Nephron (organoid): ENCODE measurements around the gene SNX18.

Source experiments
- H3K27ac Mint-ChIP-seq, 3 experiments: 2 replicates each; pipeline ENCODE4 v1.8.0; 2020; ENCODE audit warnings: mixed read lengths in 3 of 3, mild to moderate bottlenecking in 2 of 3, moderate library complexity in 1 of 3
- H3K27me3 Mint-ChIP-seq: 2 replicates; pipeline ENCODE4 v1.8.0; 2021; ENCODE audit warnings: low read depth, mild to moderate bottlenecking, moderate library complexity, mixed read lengths
- H3K36me3 Mint-ChIP-seq: 2 replicates; pipeline ENCODE4 v1.8.0; 2020; ENCODE audit warnings: low read depth, mixed read lengths
- H3K4me1 Mint-ChIP-seq: 2 replicates; pipeline ENCODE4 v1.8.0; 2020; ENCODE audit warnings: mixed read lengths
- H3K4me3 Mint-ChIP-seq, 3 experiments: 2 replicates each; pipeline ENCODE4 v1.8.0; 2020; ENCODE audit warnings: mild to moderate bottlenecking in 3 of 3, mixed read lengths in 3 of 3, moderate library complexity in 2 of 3
- H3K9me3 Mint-ChIP-seq: 2 replicates; pipeline ENCODE4 v1.8.0; 2020; ENCODE audit warnings: mixed read lengths
- CTCF ChIP-seq, 3 experiments: fragments of 200-600 bp; sonication (generic); IDR thresholded peaks; one replicate each; pipeline ENCODE4 v1.5.0; 2021; ENCODE audit warnings: antibody characterized with exemption in 3 of 3; ENCODE audit not compliant: unreplicated experiment in 3 of 3

SNX18 gene

GRCh38 chr5:54547711-54548250, 30.2 kb downstream of the SNX18 start:
- Mint-ChIP-seq H3K4me3 (no peak overlapping the region), H3K27me3 (no peaks in the 10 kb centered on the region), H3K4me1 (no peaks in the 10 kb centered on the region), H3K27ac (no peak overlapping the region), H3K36me3 (peaks cover 44% of the 10 kb centered on the region), H3K9me3 (no peaks in the 10 kb centered on the region)
- TF ChIP-seq CTCF (IDR thresholded peaks at IDR 0.05; ENCODE audit: unreplicated experiment in 3 of 3) = no peak

- Mint-ChIP-seq H3K27ac (no peak overlapping the region), H3K27me3 (no peaks in the 10 kb centered on the region), H3K36me3 (peaks cover 40% of the 10 kb centered on the region), H3K4me3 (no peak overlapping the region), H3K9me3 (no peaks in the 10 kb centered on the region), H3K4me1 (no peaks in the 10 kb centered on the region)
- no peak for TF ChIP-seq CTCF (IDR thresholded peaks at IDR 0.05; ENCODE audit: unreplicated experiment in 3 of 3)
Observed at GRCh38 chr5:54548565-54548964, 31.0 kb downstream of the SNX18 start.

GRCh38 chr5:54551292-54551691, 33.7 kb downstream of the SNX18 start:
- no peak for TF ChIP-seq CTCF (IDR thresholded peaks at IDR 0.05; ENCODE audit: unreplicated experiment in 3 of 3)

GRCh38 chr5:54551926-54552325, 34.4 kb downstream of the SNX18 start:
- H3K9me3 Mint-ChIP-seq = no peaks in the 10 kb centered on the region
- no peak overlapping the region for H3K4me3 Mint-ChIP-seq
- H3K27ac Mint-ChIP-seq = no peak overlapping the region
- no peak for TF ChIP-seq CTCF (IDR thresholded peaks at IDR 0.05; ENCODE audit: unreplicated experiment in 3 of 3)
- peaks cover 5% of the 10 kb centered on the region for H3K4me1 Mint-ChIP-seq
- H3K36me3 Mint-ChIP-seq = peaks cover 18% of the 10 kb centered on the region
- H3K27me3 Mint-ChIP-seq = no peaks in the 10 kb centered on the region

More at GRCh38 chr5:54551292-54551691, 33.7 kb downstream of the SNX18 start:
- Mint-ChIP-seq H3K4me3 (no peak overlapping the region), H3K27me3 (no peaks in the 10 kb centered on the region), H3K4me1 (peaks cover 5% of the 10 kb centered on the region), H3K27ac (no peak overlapping the region), H3K36me3 (peaks cover 22% of the 10 kb centered on the region), H3K9me3 (no peaks in the 10 kb centered on the region)

GRCh38 chr5:54552446-54552845, 34.9 kb downstream of the SNX18 start:
- Mint-ChIP-seq H3K36me3 (peaks cover 15% of the 10 kb centered on the region), H3K27me3 (no peaks in the 10 kb centered on the region), H3K27ac (no peak overlapping the region), H3K9me3 (no peaks in the 10 kb centered on the region), H3K4me1 (peaks cover 5% of the 10 kb centered on the region), H3K4me3 (no peak overlapping the region)
- no peak for TF ChIP-seq CTCF (IDR thresholded peaks at IDR 0.05; ENCODE audit: unreplicated experiment in 3 of 3)

GRCh38 chr5:54553659-54554207, 36.2 kb downstream of the SNX18 start:
- Mint-ChIP-seq H3K27ac (no peak overlapping the region), H3K4me1 (peaks cover 12% of the 10 kb centered on the region), H3K4me3 (no peak overlapping the region), H3K36me3 (peaks cover 12% of the 10 kb centered on the region), H3K27me3 (no peaks in the 10 kb centered on the region), H3K9me3 (no peaks in the 10 kb centered on the region)
- TF ChIP-seq CTCF (IDR thresholded peaks at IDR 0.05; ENCODE audit: unreplicated experiment in 3 of 3) = no peak
